ENCODE data around the gene SFT2D1. TPM values are rescaled to one million over a fixed set of nuclear protein-coding genes. Genes with fewer than 3 reads are reported as not detected.

Gene SFT2D1
- total RNA-seq, 1 experiment from 2014 or later: 65.6 TPM

- TF ChIP-seq TCF7L2 (IDR thresholded peaks at IDR 0.05; ENCODE audit: borderline replicate concordance, extremely low read depth, insufficient read depth, insufficient read length): no peak
Measured at GRCh38 chr6:166309977-166310376, 32.4 kb downstream of the SFT2D1 start (continued).

- TF ChIP-seq SRF (IDR thresholded peaks at IDR 0.05; ENCODE audit: low read depth) (no peak), ZFX (IDR thresholded peaks at IDR 0.05) (no peak), EZH2 (IDR thresholded peaks at IDR 0.05) (no peak), SIN3A (IDR thresholded peaks at IDR 0.05; ENCODE audit: low read depth) (no peak), ZNF274 (IDR thresholded peaks at IDR 0.05; ENCODE audit: low read depth, low read length) (no peak), CEBPB (IDR thresholded peaks at IDR 0.05; ENCODE audit: low read depth) (no peak), SP1 (IDR thresholded peaks at IDR 0.05; ENCODE audit: low read depth) (no peak), CTCF (IDR thresholded peaks at IDR 0.05 in 2 of 3, conservative IDR thresholded peaks at IDR 0.05 in 1 of 3; ENCODE audit: borderline replicate concordance in 1 of 3, insufficient read depth in 1 of 3, low read depth in 2 of 3, low read length in 2 of 3) (no peak), TCF7L2 (IDR thresholded peaks at IDR 0.05; ENCODE audit: borderline replicate concordance, extremely low read depth, insufficient read depth, insufficient read length) (no peak)
- Histone ChIP-seq H3K27me3 (ENCODE audit: insufficient read depth, low read length) (no peaks in the 10 kb centered on the region), H4K20me1 (ENCODE audit: insufficient read depth) (no peaks in the 10 kb centered on the region), H3K9me3 (ENCODE audit: control insufficient read depth in 1 of 2, insufficient read depth in 1 of 2, low read depth in 1 of 2, low read length in 2 of 2) (no peaks in the 10 kb centered on the region), H3K4me2 (ENCODE audit: low read length) (no peak overlapping the region), H3K4me1 (ENCODE audit: control insufficient read depth in 1 of 2, insufficient read depth in 2 of 2, low read length in 2 of 2) (peaks cover 0 to 3% of the 10 kb centered on the region in 2 experiments; a peak in 1 of 4 replicates), H3K9ac (ENCODE audit: low read length) (no peak overlapping the region), H2AFZ (ENCODE audit: low read depth, low read length, poor library complexity, severe bottlenecking) (no peak overlapping the region), H3K27ac (ENCODE audit: low read depth, low read length) (no peak overlapping the region), H3K9me2 (ENCODE audit: insufficient read depth) (no peaks in the 10 kb centered on the region), H3K4me3 (replicated peaks in 1 of 2; ENCODE audit: low read depth in 1 of 2, low read length in 2 of 2) (no peak overlapping the region), H3K79me2 (ENCODE audit: insufficient read depth, low read length) (no peaks in the 10 kb centered on the region), H3K36me3 (ENCODE audit: control insufficient read depth in 1 of 2, insufficient read depth in 2 of 2, low read length in 2 of 2) (no peaks in the 10 kb centered on the region)
- DNase-seq (ENCODE audit: low read depth, low spot score): no peak
- ChIA-PET RAD21 (ENCODE audit: low non-redundant PET in 1 of 2, low total read pairs in 2 of 2, uncharacterized antibody in 2 of 2, unreplicated experiment in 2 of 2) (no interaction called here), CTCF (no interaction called here), POLR2A (no interaction called here)
- intact Hi-C loops (cut with micrococcal nuclease): no loop called here
- BruUV-seq (replicated peaks): no TSS peak
- no peak for ATAC-seq
Measured at GRCh38 chr6:166308769-166309589, 33.4 kb downstream of the SFT2D1 start.

Data from HCT116 (cell line).